Measurements from ENCODE around the gene SHISAL1.

SHISAL1 gene

DNA sequence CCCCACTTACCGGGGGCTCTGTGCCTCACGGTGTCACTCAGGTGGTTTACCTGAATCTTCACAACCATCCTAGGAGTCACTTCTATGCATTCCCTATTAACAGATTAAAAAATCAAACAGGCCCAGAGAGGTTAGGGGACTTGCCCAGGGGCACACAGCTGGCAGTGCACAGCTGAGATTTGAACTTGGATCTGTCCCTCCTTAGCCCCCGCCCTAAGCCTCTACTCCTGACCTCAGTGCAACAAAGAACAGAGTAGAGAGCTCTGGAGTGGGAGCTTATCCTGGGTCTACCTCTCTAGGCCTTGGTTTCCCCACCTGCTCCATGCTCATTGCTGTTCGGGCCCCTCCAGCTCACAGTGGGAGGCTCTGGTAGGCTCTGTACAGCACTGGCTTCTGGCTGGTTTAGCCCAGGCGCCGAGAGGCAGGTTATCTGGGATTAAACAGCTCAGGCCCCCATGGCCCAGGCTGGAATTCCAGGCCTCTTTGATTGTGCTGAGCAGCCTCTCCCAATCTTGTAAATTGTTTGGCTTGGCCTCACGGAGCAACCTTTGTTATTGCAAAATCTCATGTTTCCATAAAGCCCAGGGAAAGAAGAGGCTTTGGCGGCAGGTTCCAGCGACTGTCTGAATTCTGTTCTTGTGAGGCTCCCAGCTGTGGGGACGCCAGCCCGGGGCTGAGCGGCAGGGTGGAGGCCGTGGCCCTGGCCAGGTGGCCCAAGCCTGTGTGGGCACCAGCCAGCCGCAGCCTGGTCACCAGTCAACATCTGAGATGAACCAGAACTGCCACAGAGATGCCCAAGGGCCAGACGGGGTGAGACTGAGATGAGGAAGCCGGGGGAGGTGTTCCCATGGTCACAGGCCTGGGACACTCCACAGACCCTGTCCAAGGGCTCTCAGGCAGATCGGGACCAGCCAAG, 28.9 kb upstream of the SHISAL1 start:
- peak; percentile 46 for DNase-seq

DNA sequence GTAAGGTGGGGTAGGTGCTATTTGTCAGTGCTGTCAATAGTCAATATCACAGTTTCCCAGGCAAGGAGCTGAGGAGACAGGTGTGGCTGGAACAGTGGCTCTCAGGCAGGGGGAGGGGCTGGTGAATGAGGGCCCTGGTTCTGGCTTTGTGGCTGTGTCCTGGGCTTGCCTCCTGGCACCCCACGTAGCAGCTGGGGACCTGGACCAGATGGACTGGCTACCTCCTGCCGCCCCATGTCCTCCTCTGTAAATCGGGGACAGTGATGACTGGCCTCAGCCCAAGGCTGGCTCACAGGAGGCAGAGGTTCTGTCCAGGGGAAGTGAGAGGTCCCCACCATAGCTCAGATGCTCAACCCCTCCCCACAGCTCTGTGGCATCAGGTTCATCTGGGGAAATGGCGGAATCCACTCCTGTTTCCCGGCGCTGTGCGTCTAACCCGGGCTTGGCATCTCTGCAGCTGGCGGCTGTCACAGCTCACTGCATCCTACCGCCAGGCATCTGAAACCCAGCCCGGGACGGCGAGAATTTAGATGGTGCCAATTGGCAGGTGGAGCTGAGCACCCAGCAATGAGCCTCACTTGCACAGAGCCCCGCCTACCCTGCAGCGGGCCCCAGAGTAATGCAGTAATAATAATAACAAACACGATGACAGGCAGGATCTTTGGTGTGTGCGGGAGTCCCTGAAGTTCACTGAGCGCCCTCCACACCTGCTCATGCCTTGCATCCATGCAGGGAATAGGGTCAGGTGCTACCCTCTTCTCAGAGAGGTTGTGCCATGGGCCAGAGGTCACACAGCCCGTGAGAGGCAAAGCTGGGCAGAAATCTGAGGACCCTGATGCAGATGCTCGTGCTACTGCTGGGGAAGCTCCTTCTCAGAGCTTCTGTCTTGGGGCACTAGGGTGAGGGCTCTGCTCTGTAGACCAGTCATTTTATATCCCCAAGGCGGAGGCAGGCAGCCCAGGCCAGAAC, 27.8 kb upstream of the SHISAL1 start:
- no peak for DNase-seq

- DNase-seq = no peak
Measured at GRCh38 chr22:44338906-44339305, 26.2 kb upstream of the SHISAL1 start.

DNA sequence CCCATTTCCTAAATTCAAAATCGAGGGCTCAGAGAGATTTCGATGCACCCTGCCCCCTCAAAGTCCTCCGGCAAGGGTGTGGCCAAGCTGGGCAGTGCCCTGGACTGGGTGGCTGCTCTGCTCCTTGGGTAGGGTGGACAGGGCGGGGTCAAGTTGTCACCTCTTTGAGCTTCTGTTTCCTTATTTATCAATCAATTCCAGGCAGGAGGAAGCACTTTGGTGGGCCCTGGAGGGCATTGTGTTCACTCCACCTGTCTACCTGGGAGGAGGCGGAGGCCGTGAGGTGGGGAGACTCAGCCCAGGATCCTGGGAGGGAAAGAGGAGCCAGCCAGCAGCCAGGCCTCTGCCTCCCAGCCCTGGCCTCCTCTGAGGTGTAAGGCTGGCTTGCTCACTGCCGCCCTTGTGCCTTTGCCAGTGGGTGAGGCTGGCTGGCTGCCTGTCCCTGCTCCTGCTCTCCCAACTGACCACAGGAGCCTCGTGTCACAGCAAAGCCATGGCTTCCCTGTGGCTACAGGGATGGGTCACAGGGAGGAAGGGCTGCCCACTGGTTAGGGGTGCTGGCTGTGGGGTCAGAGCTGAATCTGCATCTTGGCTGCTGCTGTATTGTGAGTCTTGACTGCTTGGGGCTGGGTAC, 25.5 kb upstream of the SHISAL1 start:
- DNase-seq = no peak

DNA sequence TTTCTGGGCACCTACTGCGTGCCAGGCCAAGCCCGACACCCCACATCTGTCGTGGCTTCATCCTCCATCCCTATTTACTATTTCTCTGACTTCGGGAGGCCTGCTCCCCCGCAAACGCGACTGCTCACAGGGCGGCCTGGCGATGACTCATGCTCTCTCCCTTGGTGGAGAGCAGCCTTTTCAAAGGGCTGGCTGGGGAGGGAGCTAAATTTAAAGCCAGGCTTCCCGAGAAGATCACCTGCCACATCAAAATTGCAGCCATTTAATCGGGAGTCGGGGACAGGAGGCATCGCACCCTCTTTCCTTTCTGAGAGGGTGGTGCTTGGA, 24.9 kb upstream of the SHISAL1 start:
- peak; percentile 64 for DNase-seq

DNA sequence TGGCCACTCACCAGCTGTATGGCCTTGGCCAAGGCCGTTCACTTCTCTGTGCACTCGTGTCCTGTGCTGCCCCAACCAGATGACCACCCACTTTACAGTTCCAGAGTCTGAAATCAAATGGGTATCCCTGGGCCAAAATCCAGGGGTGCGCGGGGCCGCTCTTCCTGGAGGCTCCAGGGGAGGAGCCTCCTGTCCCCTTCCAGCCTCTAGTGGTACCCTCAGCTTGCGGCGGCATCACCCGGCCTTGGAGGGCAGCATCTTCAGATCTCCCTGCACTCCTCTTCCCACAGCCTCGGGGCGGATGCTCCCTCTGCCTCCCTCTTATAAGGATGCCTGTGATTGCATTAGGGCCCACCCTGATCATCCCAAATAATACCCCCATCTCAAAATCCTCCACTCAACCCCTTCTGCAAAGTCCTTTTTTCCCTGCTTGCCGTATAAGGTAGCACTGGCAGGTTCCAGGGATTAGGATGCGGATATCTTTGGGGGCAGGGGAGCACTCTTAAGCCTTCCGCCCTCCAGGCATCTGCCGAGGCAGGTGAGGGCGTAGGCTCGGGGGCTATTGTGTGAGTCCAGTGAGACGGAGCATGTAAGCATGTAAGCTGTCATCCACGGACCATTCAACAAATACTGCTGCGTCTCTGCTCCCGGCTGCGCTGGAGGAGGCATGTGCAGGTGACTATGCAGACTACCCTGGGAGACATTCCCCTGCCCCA, 24.4 kb upstream of the SHISAL1 start:
- no peak for DNase-seq

DNA sequence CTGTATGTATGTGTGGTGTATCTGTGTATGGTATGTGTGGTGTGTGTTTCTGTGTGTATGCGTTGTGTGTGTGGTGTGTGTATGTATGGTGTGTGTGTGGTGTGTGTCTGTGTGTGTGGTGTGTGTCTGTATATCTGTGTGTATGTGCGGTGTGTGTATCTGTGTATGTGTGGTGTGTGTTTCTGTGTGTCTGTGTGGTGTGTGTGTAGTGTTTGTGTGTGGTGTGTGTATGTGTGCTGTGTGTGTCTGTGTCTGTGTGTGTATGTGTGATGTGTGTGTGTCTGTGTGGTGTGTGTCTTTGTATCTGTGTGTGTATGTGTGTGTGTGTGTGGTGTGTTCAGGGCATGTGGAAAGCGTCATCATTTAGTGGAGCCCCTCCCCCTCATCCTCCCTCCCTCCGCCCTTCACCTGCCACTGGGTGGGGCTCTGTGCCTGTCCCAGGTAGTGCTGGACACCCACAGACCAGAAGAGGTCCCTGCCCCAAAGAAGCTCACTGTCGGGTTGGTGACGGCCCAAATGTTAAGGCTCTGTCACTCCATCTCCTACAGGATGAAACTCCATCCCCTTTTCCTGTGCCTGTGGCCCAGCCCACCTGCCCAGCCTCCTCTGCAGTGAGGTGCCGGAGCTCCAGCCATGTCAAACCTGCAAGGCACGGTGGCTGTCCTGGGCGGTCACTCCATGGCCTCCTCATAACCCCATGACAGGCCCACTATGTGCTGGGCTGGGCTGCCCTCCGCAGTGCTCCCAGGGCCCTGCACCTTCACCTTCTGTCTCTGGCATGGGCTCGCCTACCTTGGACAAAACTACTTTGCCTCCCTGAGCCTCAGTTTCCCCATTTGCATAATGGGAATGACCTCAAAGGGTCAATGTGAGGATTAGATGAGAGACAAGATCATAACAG, 23.4 kb upstream of the SHISAL1 start:
- DNase-seq = no peak

- no peak for DNase-seq
Measured at GRCh38 chr22:44335066-44335839, 22.5 kb upstream of the SHISAL1 start.

- DNase-seq = no peak
Measured at GRCh38 chr22:44333847-44334635, 21.3 kb upstream of the SHISAL1 start.

GRCh38 chr22:44332946-44333345, 20.2 kb upstream of the SHISAL1 start:
- DNase-seq = no peak

DNA sequence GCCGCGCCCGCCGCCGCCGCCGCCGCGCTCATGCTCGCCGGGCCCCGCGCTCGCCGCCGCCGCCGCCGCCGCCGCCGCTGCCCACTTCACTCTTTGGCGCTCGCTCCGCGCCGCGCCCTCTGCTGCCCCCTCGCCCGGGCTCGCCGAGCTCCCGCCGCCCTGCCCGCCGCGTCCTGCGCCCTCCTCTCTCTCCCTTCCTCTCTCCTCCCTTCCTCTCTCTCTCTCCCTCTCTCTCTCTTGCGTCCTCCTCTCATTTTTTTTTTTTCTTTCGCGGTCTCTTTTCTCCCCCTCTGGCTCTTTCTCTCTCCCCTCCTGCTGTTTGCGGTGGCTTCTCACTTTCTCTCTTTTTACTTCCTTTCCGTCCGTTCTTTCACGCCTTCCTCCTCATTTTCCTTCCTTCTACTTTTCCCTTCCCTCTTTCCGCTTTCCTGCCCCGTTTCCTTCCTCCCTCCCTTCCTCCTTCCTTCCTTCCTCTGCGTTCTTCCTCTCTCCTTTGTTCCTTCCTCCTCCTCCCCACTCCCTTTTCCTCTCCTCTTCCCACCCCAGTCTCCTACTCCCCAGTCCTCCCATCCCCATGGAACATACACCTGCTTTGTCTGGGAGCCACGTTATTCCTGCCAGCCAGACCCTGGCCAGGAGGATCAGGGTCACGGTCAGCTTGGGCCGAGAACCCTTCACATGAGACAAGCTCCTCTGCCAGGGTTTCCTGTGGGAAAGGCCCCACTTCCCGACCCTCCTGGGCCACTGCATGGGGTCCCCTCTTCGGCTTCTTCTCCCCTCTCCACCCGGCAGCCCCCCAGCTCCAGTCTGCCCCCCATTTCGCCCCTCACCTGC, 19.3 kb upstream of the SHISAL1 start:
- no peak for DNase-seq

GRCh38 chr22:44330744-44331660, 18.3 kb upstream of the SHISAL1 start:
- DNase-seq = no peak

GRCh38 chr22:44330188-44330743, 17.5 kb upstream of the SHISAL1 start:
- DNase-seq = no peak

- peak; percentile 23 for DNase-seq
Measured at GRCh38 chr22:44329179-44329796, 16.5 kb upstream of the SHISAL1 start.

- no peak for DNase-seq
Measured at GRCh38 chr22:44328762-44329161, 16.0 kb upstream of the SHISAL1 start.

GRCh38 chr22:44328326-44328725, 15.6 kb upstream of the SHISAL1 start:
- DNase-seq = no peak

- no peak for DNase-seq
Measured at GRCh38 chr22:44326491-44326885, 13.7 kb upstream of the SHISAL1 start.

Measured in fibroblast of upper back skin (primary cell).